GM12891 (cell line): ENCODE results near the gene SERPINA4.

Source experiments
- DNase-seq: peaks from one replicate; pipeline ENCODE4 v3.0.0; 2011; ENCODE audit warnings: low spot score; ENCODE audit not compliant: insufficient read length
- FAIRE-seq: peaks from 2 replicates; lab custom pipeline; 2011; peaks lifted over from hg19 to GRCh38; lab: Jason Lieb, UNC
- PAX5 ChIP-seq: IDR thresholded peaks from 2 replicates; pipeline ENCODE4 v1.6.1; 2011; ENCODE audit warnings: low read length, moderate library complexity, mild to moderate bottlenecking; ENCODE audit not compliant: insufficient read depth, severe bottlenecking
- POLR2A ChIP-seq: IDR thresholded peaks from 2 replicates; pipeline ENCODE4 v1.6.1; 2011; ENCODE audit warnings: low read depth, low read length, control low read depth
- POLR2AphosphoS5 ChIP-seq: IDR thresholded peaks from 2 replicates; pipeline ENCODE4 v1.6.1; 2011; ENCODE audit warnings: low read depth, low read length, control low read depth
- POU2F2 ChIP-seq: IDR thresholded peaks from 2 replicates; pipeline ENCODE4 v1.6.1; 2011; ENCODE audit warnings: low read depth, mild to moderate bottlenecking, control low read depth, low read length, moderate library complexity
- SPI1 ChIP-seq: IDR thresholded peaks from 2 replicates; pipeline ENCODE4 v1.6.1; 2011; ENCODE audit warnings: low read depth, low read length, control low read depth
- TAF1 ChIP-seq: IDR thresholded peaks from 2 replicates; pipeline ENCODE4 v1.6.1; 2011; ENCODE audit warnings: low read depth, low read length, control low read depth

SERPINA4 gene

GRCh38 chr14:94611179-94611578 is 49.9 kb downstream of the SERPINA4 start:
- no peak for TF ChIP-seq SPI1
- no peak for TF ChIP-seq POLR2AphosphoS5
- TF ChIP-seq PAX5, result no peak
- TF ChIP-seq POU2F2, result no peak
- no peak for TF ChIP-seq TAF1
- no peak for DNase-seq
- FAIRE-seq, result no peak

GRCh38 chr14:94612174-94612573 is 50.9 kb downstream of the SERPINA4 start, which contains the start of gene SERPINA3:
Gene SERPINA3 (plus strand): TSS chr14:94612391. CDS start chr14:94614442, 2,051 bp downstream.
- TF ChIP-seq TAF1 (no peak), POLR2A (no peak), SPI1 (no peak), POU2F2 (no peak), POLR2AphosphoS5 (no peak), PAX5 (no peak)
- DNase-seq (no peak), FAIRE-seq (no peak)

GRCh38 chr14:94612580-94613554 is 51.6 kb downstream of the SERPINA4 start:
- TF ChIP-seq POLR2A (no peak), POU2F2 (no peak), SPI1 (no peak), POLR2AphosphoS5 (no peak), TAF1 (no peak), PAX5 (no peak)
- FAIRE-seq (no peak), DNase-seq (no peak)

- TF ChIP-seq POLR2A, result no peak
- no peak for TF ChIP-seq POU2F2
- no peak for TF ChIP-seq TAF1
- TF ChIP-seq SPI1, result no peak
- TF ChIP-seq POLR2AphosphoS5, result no peak
- no peak for TF ChIP-seq PAX5
- FAIRE-seq (no peak), DNase-seq (no peak)
These were observed 52.7 kb downstream of the SERPINA4 start for GRCh38 chr14:94613720-94614644.

- no peak for DNase-seq
- TF ChIP-seq TAF1 (no peak), POLR2AphosphoS5 (no peak), PAX5 (no peak), SPI1 (no peak), POLR2A (no peak), POU2F2 (no peak)
- FAIRE-seq, result no peak
These were observed 53.6 kb downstream of the SERPINA4 start for GRCh38 chr14:94614802-94615201.

GRCh38 chr14:94615254-94615653 is 54.0 kb downstream of the SERPINA4 start:
- FAIRE-seq (no peak), DNase-seq (no peak)
- TF ChIP-seq POU2F2, result no peak

GRCh38 chr14:94615823-94616570 is 54.8 kb downstream of the SERPINA4 start:
- TF ChIP-seq TAF1 (no peak), POU2F2 (no peak), POLR2A (no peak), SPI1 (no peak), PAX5 (no peak), POLR2AphosphoS5 (no peak)
- no peak for FAIRE-seq
- DNase-seq, result no peak

- FAIRE-seq, result no peak
- TF ChIP-seq PAX5 (no peak), POLR2AphosphoS5 (no peak), POLR2A (no peak), SPI1 (no peak), POU2F2 (no peak), TAF1 (no peak)
- DNase-seq, result no peak
These were observed 56.2 kb downstream of the SERPINA4 start for GRCh38 chr14:94617366-94617941.
